Trophoblast cell (in vitro differentiated cells and primary cell): ENCODE results near the gene TENM4.
A peak's percentile ranks its signal among the peaks of the same experiment; 100 is the strongest.

Experiments used
- DNase-seq, 2 donors: peaks; one replicate each; pipeline ENCODE4 v3.0.0-alpha.2; 2016
- H2AFZ ChIP-seq: 2 replicates; pipeline ENCODE4 v1.6.1; 2013; ENCODE audit warnings: low read length, moderate library complexity, mild to moderate bottlenecking; ENCODE audit not compliant: insufficient read depth, poor library complexity
- H2AK5ac ChIP-seq: 2 replicates; pipeline ENCODE4 v1.6.1; 2013; ENCODE audit warnings: mild to moderate bottlenecking, low read length
- H2BK120ac ChIP-seq: 2 replicates; pipeline ENCODE4 v1.6.1; 2013; ENCODE audit warnings: low read length, mild to moderate bottlenecking, moderate library complexity; ENCODE audit not compliant: insufficient read depth, poor library complexity
- H2BK12ac ChIP-seq: 2 replicates; pipeline ENCODE4 v1.6.1; 2013; ENCODE audit warnings: mild to moderate bottlenecking, low read length, moderate library complexity
- H2BK5ac ChIP-seq: 2 replicates; pipeline ENCODE4 v1.6.1; 2013; ENCODE audit warnings: low read length, low read depth, moderate library complexity, mild to moderate bottlenecking; ENCODE audit not compliant: poor library complexity
- H3K14ac ChIP-seq: 2 replicates; pipeline ENCODE4 v1.6.1; 2013; ENCODE audit warnings: mild to moderate bottlenecking, low read length
- H3K18ac ChIP-seq: 2 replicates; pipeline ENCODE4 v1.6.1; 2013; ENCODE audit warnings: mild to moderate bottlenecking, low read length
- H3K23ac ChIP-seq: 2 replicates; pipeline ENCODE4 v1.6.1; 2013; ENCODE audit warnings: low read length
- H3K27ac ChIP-seq: 2 replicates; pipeline ENCODE4 v1.5.1; 2013; ENCODE audit warnings: low read depth, mild to moderate bottlenecking, inconsistent platforms, low read length, moderate library complexity
- H3K27me3 ChIP-seq: 2 replicates; pipeline ENCODE4 v1.6.1; 2013; ENCODE audit warnings: inconsistent platforms, mild to moderate bottlenecking, low read length, moderate library complexity; ENCODE audit not compliant: insufficient read depth
- H3K36me3 ChIP-seq, 2 experiments: 1 replicate in 1 of 2; 2 replicates in 1 of 2; pipeline ENCODE4 v1.6.1; 2013; ENCODE audit warnings: low read length in 2 of 2, mild to moderate bottlenecking in 2 of 2, moderate library complexity in 1 of 2; ENCODE audit not compliant: insufficient read depth in 2 of 2, control insufficient read depth in 1 of 2
- H3K4ac ChIP-seq: 2 replicates; pipeline ENCODE4 v1.6.1; 2013; ENCODE audit warnings: low read depth, mild to moderate bottlenecking, low read length, moderate library complexity
- H3K4me1 ChIP-seq, 2 experiments: 1 replicate in 1 of 2; 2 replicates in 1 of 2; pipeline ENCODE4 v1.6.1; 2013; ENCODE audit warnings: low read length in 2 of 2, mild to moderate bottlenecking in 2 of 2, moderate library complexity in 1 of 2; ENCODE audit not compliant: insufficient read depth in 2 of 2, control insufficient read depth in 1 of 2
- H3K4me2 ChIP-seq: 2 replicates; pipeline ENCODE4 v1.6.1; 2013; ENCODE audit warnings: inconsistent platforms, mild to moderate bottlenecking, low read length, moderate library complexity
- H3K4me3 ChIP-seq: 2 replicates; pipeline ENCODE4 v1.5.1; 2013; ENCODE audit warnings: mild to moderate bottlenecking, low read depth, low read length, inconsistent platforms
- H3K79me1 ChIP-seq: one replicate; pipeline ENCODE4 v1.6.1; 2013; ENCODE audit warnings: low read length
- H3K79me2 ChIP-seq: 2 replicates; pipeline ENCODE4 v1.6.1; 2013; ENCODE audit warnings: low read length, mild to moderate bottlenecking; ENCODE audit not compliant: control insufficient read depth, insufficient read depth, poor library complexity
- H3K9ac ChIP-seq: 2 replicates; pipeline ENCODE4 v1.6.1; 2013; ENCODE audit warnings: mild to moderate bottlenecking, low read length
- H3K9me3 ChIP-seq: 2 replicates; pipeline ENCODE4 v1.6.1; 2013; ENCODE audit warnings: low read depth, mild to moderate bottlenecking, control low read depth, inconsistent platforms, low read length; ENCODE audit not compliant: insufficient read depth
- H4K12ac ChIP-seq: 2 replicates; pipeline ENCODE4 v1.6.1; 2013; ENCODE audit warnings: low read depth, mild to moderate bottlenecking, low read length, moderate library complexity
- H4K8ac ChIP-seq: 2 replicates; pipeline ENCODE4 v1.6.1; 2013; ENCODE audit warnings: low read depth, mild to moderate bottlenecking, low read length, moderate library complexity
- H4K91ac ChIP-seq: one replicate; pipeline ENCODE4 v1.6.1; 2013; ENCODE audit warnings: low read depth, mild to moderate bottlenecking, low read length, moderate library complexity
- whole genome bisulfite sequencing: extraction: QIAGEN DNeasy Blood & Tissue Kit; methylation state at CpG from one replicate; pipeline ENCODE4 v1.1.7; 2013; ENCODE audit warnings: missing lambda C conversion rate; ENCODE audit not compliant: insufficient read length, insufficient coverage; ENCODE audit errors: extremely low coverage; 5-methylcytosine and 5-hydroxymethylcytosine counted together

The TENM4 gene

DNA sequence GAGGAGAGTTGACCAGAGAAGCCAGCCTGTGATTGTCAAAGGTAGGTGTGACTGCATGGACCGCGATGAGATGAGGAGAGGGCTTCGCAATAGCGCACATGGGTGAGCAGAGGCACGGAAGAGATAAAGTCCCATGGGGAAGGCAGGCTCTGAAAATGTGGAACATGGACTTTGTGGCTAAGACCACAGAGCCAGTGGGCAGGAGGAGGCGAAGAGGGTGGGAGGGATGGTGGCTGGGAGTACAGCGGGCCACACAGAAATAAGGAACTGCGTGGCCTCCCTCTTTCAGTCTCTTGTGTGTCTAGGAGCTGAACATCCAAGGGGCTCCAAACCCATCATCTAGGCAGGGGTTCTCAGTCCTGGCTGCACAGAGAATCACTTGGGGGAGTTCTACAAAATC is 98.6 kb downstream of the TENM4 start:
- Histone ChIP-seq H3K23ac (no peak overlapping the region), H3K4me2 (no peak overlapping the region), H3K4ac (no peak overlapping the region), H2BK12ac (no peak overlapping the region), H4K8ac (no peak overlapping the region), H2BK120ac (no peak overlapping the region), H3K9ac (no peak overlapping the region), H2AFZ (no peak overlapping the region), H4K12ac (no peak overlapping the region), H3K79me1 (no peaks in the 10 kb centered on the region), H3K79me2 (no peaks in the 10 kb centered on the region), H3K4me1 (no peaks in the 10 kb centered on the region), H3K27ac (no peak overlapping the region), H2BK5ac (no peak overlapping the region), H3K36me3 (no peaks in the 10 kb centered on the region), H3K4me3 (no peak overlapping the region), H3K9me3 (peaks cover 2% of the 10 kb centered on the region), H3K14ac (no peak overlapping the region), H3K18ac (no peak overlapping the region), H3K27me3 (no peaks in the 10 kb centered on the region), H4K91ac (no peak overlapping the region), H2AK5ac (no peak overlapping the region)
- no CpG with 5 or more reads among the region's 8 CpGs for WGBS
- DNase-seq: no peak

DNA sequence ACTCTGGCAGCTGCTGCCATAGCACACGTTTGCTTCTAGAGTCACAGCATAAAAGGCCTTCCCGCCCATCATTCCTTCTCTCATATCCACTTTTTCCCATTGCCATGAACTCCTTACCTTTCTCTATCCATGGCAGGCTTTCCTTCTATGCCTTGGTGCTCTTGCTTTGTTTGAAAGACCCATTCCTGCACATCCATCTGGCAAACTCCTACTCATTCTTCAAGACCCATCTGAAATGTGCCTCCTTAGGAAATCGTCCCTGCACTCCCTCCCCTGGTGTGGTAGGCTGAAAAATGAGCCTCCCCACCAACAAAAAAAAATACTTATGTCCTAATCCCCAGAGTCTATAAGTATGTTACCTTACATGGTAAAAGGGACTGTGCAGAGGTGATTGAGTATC is 100.3 kb downstream of the TENM4 start:
- no peak overlapping the region for H3K27ac ChIP-seq
- no peak overlapping the region for H4K12ac ChIP-seq
- no peaks in the 10 kb centered on the region for H3K4me1 ChIP-seq
- no peak overlapping the region for H2AK5ac ChIP-seq
- H3K79me1 ChIP-seq: no peaks in the 10 kb centered on the region
- H3K18ac ChIP-seq: no peak overlapping the region
- no peak overlapping the region for H3K14ac ChIP-seq
- no peak overlapping the region for H3K4ac ChIP-seq
- peaks cover 2% of the 10 kb centered on the region for H3K9me3 ChIP-seq
- H2BK12ac ChIP-seq: no peak overlapping the region
- H3K9ac ChIP-seq: no peak overlapping the region
- no peaks in the 10 kb centered on the region for H3K27me3 ChIP-seq
- no peak overlapping the region for H3K4me2 ChIP-seq
- H3K4me3 ChIP-seq: no peak overlapping the region
- no peaks in the 10 kb centered on the region for H3K79me2 ChIP-seq
- no peak for DNase-seq
- H4K91ac ChIP-seq: no peak overlapping the region
- H3K23ac ChIP-seq: no peak overlapping the region
- no peaks in the 10 kb centered on the region for H3K36me3 ChIP-seq
- H2AFZ ChIP-seq: no peak overlapping the region
- H2BK120ac ChIP-seq: no peak overlapping the region
- WGBS: no CpG with 5 or more reads among the region's 3 CpGs
- no peak overlapping the region for H2BK5ac ChIP-seq
- no peak overlapping the region for H4K8ac ChIP-seq

- no peaks in the 10 kb centered on the region for H3K79me2 ChIP-seq
- H2AFZ ChIP-seq: no peak overlapping the region
- no CpG with 5 or more reads among the region's 6 CpGs for WGBS
- no peak overlapping the region for H3K18ac ChIP-seq
- no peak overlapping the region for H3K4ac ChIP-seq
- H2BK12ac ChIP-seq: no peak overlapping the region
- no peak overlapping the region for H3K27ac ChIP-seq
- H4K8ac ChIP-seq: no peak overlapping the region
- H2BK5ac ChIP-seq: no peak overlapping the region
- H3K9ac ChIP-seq: no peak overlapping the region
- no peak overlapping the region for H4K12ac ChIP-seq
- no peak overlapping the region for H3K4me2 ChIP-seq
- no peak overlapping the region for H3K14ac ChIP-seq
- no peak for DNase-seq
- no peak overlapping the region for H2BK120ac ChIP-seq
- no peaks in the 10 kb centered on the region for H3K36me3 ChIP-seq
- no peaks in the 10 kb centered on the region for H3K79me1 ChIP-seq
- no peak overlapping the region for H2AK5ac ChIP-seq
- no peak overlapping the region for H3K4me3 ChIP-seq
- H3K4me1 ChIP-seq: no peaks in the 10 kb centered on the region
- no peaks in the 10 kb centered on the region for H3K27me3 ChIP-seq
- H3K23ac ChIP-seq: no peak overlapping the region
- no peak overlapping the region for H4K91ac ChIP-seq
- no peaks in the 10 kb centered on the region for H3K9me3 ChIP-seq
Measured at GRCh38 chr11:79336797-79337517, 103.9 kb downstream of the TENM4 start.

- H4K91ac ChIP-seq: no peak overlapping the region
- peak; percentile 11 to 19 for DNase-seq
Measured at GRCh38 chr11:79335681-79336080, 105.1 kb downstream of the TENM4 start.

More at GRCh38 chr11:79335681-79336080, 105.1 kb downstream of the TENM4 start:
- Histone ChIP-seq H3K4ac (no peak overlapping the region), H3K9ac (no peak overlapping the region), H3K23ac (no peak overlapping the region), H2AK5ac (no peak overlapping the region), H2BK120ac (no peak overlapping the region), H4K8ac (no peak overlapping the region), H2BK5ac (no peak overlapping the region), H3K27me3 (no peaks in the 10 kb centered on the region), H3K4me1 (no peaks in the 10 kb centered on the region), H2AFZ (no peak overlapping the region), H3K27ac (no peak overlapping the region), H3K14ac (no peak overlapping the region), H3K79me2 (no peaks in the 10 kb centered on the region), H3K4me3 (no peak overlapping the region), H3K79me1 (no peaks in the 10 kb centered on the region), H2BK12ac (no peak overlapping the region), H3K18ac (no peak overlapping the region), H3K36me3 (no peaks in the 10 kb centered on the region), H3K4me2 (no peak overlapping the region), H4K12ac (no peak overlapping the region), H3K9me3 (no peaks in the 10 kb centered on the region)
- no CpG with 5 or more reads among the region's 3 CpGs for WGBS
